WI38 (cell line): Measurements from ENCODE around the gene PCDH1.

Source experiments
- H3K4me3 ChIP-seq: 2 replicates; pipeline ENCODE4 v1.5.1; 2011; ENCODE audit warnings: low read depth, mild to moderate bottlenecking, control low read depth, low read length
- CTCF ChIP-seq: IDR thresholded peaks from 2 replicates; pipeline ENCODE4 v1.5.1; 2012; ENCODE audit warnings: low read depth, mild to moderate bottlenecking, control low read depth, low read length

PCDH1 gene

GRCh38 chr5:141810702-141811101 is 67.5 kb downstream of the PCDH1 start:
- TF ChIP-seq CTCF, result no peak
- no peak overlapping the region for H3K4me3 ChIP-seq

- no peak for TF ChIP-seq CTCF
- H3K4me3 ChIP-seq, result no peak overlapping the region
Measured at GRCh38 chr5:141809380-141810096, 68.7 kb downstream of the PCDH1 start.

GRCh38 chr5:141808857-141809256 is 69.4 kb downstream of the PCDH1 start:
- TF ChIP-seq CTCF, result no peak
- no peak overlapping the region for H3K4me3 ChIP-seq

GRCh38 chr5:141807732-141808131 is 70.5 kb downstream of the PCDH1 start:
- H3K4me3 ChIP-seq, result no peak overlapping the region
- no peak for TF ChIP-seq CTCF

- TF ChIP-seq CTCF, result no peak
- H3K4me3 ChIP-seq, result no peak overlapping the region
Measured at GRCh38 chr5:141807329-141807728, 70.9 kb downstream of the PCDH1 start.

GRCh38 chr5:141806626-141807025 is 71.6 kb downstream of the PCDH1 start:
- no peak overlapping the region for H3K4me3 ChIP-seq
- TF ChIP-seq CTCF, result no peak

- H3K4me3 ChIP-seq, result no peak overlapping the region
- TF ChIP-seq CTCF, result no peak
Measured at GRCh38 chr5:141805874-141806595, 72.2 kb downstream of the PCDH1 start.
